HepG2 (cell line): Measurements from ENCODE around the gene CYSRT1. TPM values are rescaled to one million over a fixed set of nuclear protein-coding genes. Genes with fewer than 3 reads are reported as not detected.

Experiments
- ARHGAP35 ChIP-seq: sonication (generic); formaldehyde crosslinking; IDR thresholded peaks from 2 replicates; pipeline ENCODE4 v1.9.0; 2022; ENCODE audit warnings: mild to moderate bottlenecking, inconsistent platforms, moderate library complexity, missing genetic modification reagents, borderline replicate concordance
- BORCS8-MEF2B ChIP-seq: sonication (generic); formaldehyde crosslinking; IDR thresholded peaks from 2 replicates; pipeline ENCODE4 v1.8.0; 2022; ENCODE audit warnings: mild to moderate bottlenecking, missing genetic modification reagents
- DMAP1 ChIP-seq: IDR thresholded peaks from 2 replicates; pipeline ENCODE4 v1.6.1; 2016
- ETV5 ChIP-seq: IDR thresholded peaks from 2 replicates; pipeline ENCODE4 v1.6.1; 2018; ENCODE audit warnings: missing biosample characterization, missing genetic modification reagents, inconsistent platforms, borderline replicate concordance
- GPN1 ChIP-seq: sonication (generic); formaldehyde crosslinking; IDR thresholded peaks from 2 replicates; pipeline ENCODE4 v1.5.1; 2020; ENCODE audit warnings: missing genetic modification reagents, borderline replicate concordance
- KDM2A ChIP-seq: sonication (generic); formaldehyde crosslinking; IDR thresholded peaks from 2 replicates; pipeline ENCODE4 v1.4.0; 2020; ENCODE audit warnings: low read depth, missing genetic modification reagents, borderline replicate concordance
- MXI1 ChIP-seq: IDR thresholded peaks from 3 replicates; pipeline ENCODE4 v1.6.1; 2012; ENCODE audit warnings: low read depth, low read length, inconsistent platforms, borderline replicate concordance
- NBN ChIP-seq: fragments of 450-650 bp; conservative IDR thresholded peaks from 2 replicates; pipeline ENCODE4 v1.6.1; 2017
- POLR2A ChIP-seq, 2 experiments: IDR thresholded peaks; 2 replicates each; pipeline ENCODE4 v1.6.1; 2011; ENCODE audit warnings: low read depth in 2 of 2, low read length in 2 of 2, mild to moderate bottlenecking in 1 of 2, moderate library complexity in 1 of 2; ENCODE audit not compliant: insufficient read depth in 1 of 2
- PPARG ChIP-seq: conservative IDR thresholded peaks from 2 replicates; pipeline ENCODE4 v1.6.1; 2016; ENCODE audit warnings: missing biosample characterization, missing genetic modification reagents
- TP53 ChIP-seq: sonication (generic); formaldehyde crosslinking; conservative IDR thresholded peaks from 2 replicates; pipeline ENCODE4 v1.4.0; 2020; ENCODE audit warnings: missing genetic modification reagents
- ZNF124 ChIP-seq: sonication (generic); formaldehyde crosslinking; IDR thresholded peaks from 2 replicates; pipeline ENCODE4 v1.4.0; 2020; ENCODE audit warnings: missing genetic modification reagents
- ZNF501 ChIP-seq: sonication (generic); formaldehyde crosslinking; IDR thresholded peaks from 2 replicates; pipeline ENCODE4 v1.5.1; 2020; ENCODE audit warnings: mild to moderate bottlenecking, moderate library complexity, missing genetic modification reagents
- polyA plus RNA-seq, 8 experiments: library from polyadenylated mRNA; depleted of rRNA in 3 of 8; stranded (reverse) in 7 of 8; unstranded in 1 of 8; fragments of >200 nt; fragmentation: Illumina TruSeq in 4 of 8; extraction: Trizol in 4 of 8; gene quantifications; 2 replicates each; pipeline versions ENCODE4 v1.2.1 to v1.2.3, GENCODE V29; 2011 to 2016; ENCODE audit warnings: low read depth in 4 of 8, missing spikeins in 1 of 8, mixed read lengths in 1 of 8; ENCODE audit not compliant: insufficient read depth in 1 of 8
- total RNA-seq, 5 experiments: library from RNA; depleted of rRNA; stranded (reverse); fragments of >200 nt; fragmentation: Illumina TruSeq; extraction: Trizol; gene quantifications; 2 replicates each; pipeline ENCODE4 v1.2.3, GENCODE V29; 2016; ENCODE audit warnings: low read depth in 1 of 5
- TF ChIP-seq, protein P1 (sequence below): sonication (generic); formaldehyde crosslinking; IDR thresholded peaks from 2 replicates; pipeline ENCODE4 v1.4.0; 2020; ENCODE audit warnings: mild to moderate bottlenecking, missing genetic modification reagents
- TF ChIP-seq, protein P2 (sequence below): sonication (generic); formaldehyde crosslinking; IDR thresholded peaks from 2 replicates; pipeline ENCODE4 v1.4.0; 2020; ENCODE audit warnings: missing genetic modification reagents
- TF ChIP-seq, protein P3 (sequence below): sonication (generic); formaldehyde crosslinking; IDR thresholded peaks from 2 replicates; pipeline ENCODE4 v1.4.0; 2020; ENCODE audit warnings: missing genetic modification reagents, mild to moderate bottlenecking, borderline replicate concordance
- TF ChIP-seq, protein P4 (sequence below): fragments of 450-650 bp; IDR thresholded peaks from 2 replicates; pipeline ENCODE4 v1.6.1; 2017; ENCODE audit warnings: mild to moderate bottlenecking
- TF ChIP-seq, protein P5 (sequence below): sonication (generic); formaldehyde crosslinking; conservative IDR thresholded peaks from 2 replicates; pipeline ENCODE4 v1.8.0; 2022; ENCODE audit warnings: low read depth, missing genetic modification reagents
- TF ChIP-seq, protein P6 (sequence below): sonication (generic); IDR thresholded peaks from 2 replicates; pipeline ENCODE4 v1.6.1; 2016; ENCODE audit warnings: low read depth, borderline replicate concordance

CYSRT1 gene
- total and polyA plus RNA-seq, 2 of the 13 experiments (the other 11 are each of a cell fraction or from before 2014, with no cell fraction given), result 1.5 to 2.1 TPM

DNA sequence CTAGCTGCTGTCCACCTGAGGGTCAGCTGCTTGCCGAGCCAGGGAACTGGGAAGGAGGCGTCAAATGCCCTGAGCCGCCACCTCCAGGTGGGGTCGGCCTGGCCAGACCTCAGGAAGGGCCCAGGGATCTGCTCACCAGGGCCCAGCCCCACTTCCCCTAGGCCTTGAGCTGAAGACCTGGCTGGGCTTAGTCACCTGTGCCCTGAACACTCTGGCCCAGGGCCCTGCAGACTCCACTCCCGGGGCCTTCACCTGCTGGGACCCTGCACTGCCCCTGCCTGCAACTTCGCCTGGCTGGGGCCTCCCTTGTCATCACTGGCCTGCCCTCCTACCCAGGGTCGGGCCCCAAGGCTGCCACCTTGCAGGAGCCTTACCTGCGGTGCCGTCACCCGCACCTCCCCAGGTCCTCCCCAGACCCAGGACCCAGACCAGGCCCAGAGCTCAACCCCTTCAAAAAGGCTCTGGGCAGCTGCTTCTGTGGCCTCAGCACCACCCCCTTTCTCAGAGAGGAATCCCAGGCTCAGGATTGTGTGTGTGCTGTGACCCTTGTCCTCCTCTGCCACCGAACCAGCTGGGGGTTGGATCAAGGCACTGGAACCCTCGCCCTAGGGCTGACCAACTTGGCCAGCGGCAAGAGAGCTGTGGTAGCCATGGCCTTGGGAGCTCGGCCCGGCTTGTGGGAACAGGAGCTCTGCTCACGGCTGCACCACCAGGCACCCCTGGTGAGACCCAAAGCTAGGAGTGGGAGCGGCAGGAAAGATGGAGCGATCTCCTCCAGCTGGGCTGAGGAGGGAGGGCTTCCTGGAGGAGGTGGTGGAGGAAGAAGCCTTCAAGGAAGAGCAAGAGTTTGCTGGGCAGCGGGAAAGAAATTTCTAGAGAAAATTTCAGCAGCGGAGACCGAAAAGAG lies 29.0 kb downstream of the CYSRT1 start (continued):
- TF ChIP-seq, protein P1, sequence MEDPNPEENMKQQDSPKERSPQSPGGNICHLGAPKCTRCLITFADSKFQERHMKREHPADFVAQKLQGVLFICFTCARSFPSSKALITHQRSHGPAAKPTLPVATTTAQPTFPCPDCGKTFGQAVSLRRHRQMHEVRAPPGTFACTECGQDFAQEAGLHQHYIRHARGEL, result no peak
- 0 out of 2 replicates have a peak, but pooled peaks have one; percentile 27 for TF ChIP-seq ARHGAP35 (CRISPR knock-in tag)
- TF ChIP-seq NBN, result no peak
- TF ChIP-seq ZNF124 (CRISPR knock-in tag), result no peak
- TF ChIP-seq, protein P2, sequence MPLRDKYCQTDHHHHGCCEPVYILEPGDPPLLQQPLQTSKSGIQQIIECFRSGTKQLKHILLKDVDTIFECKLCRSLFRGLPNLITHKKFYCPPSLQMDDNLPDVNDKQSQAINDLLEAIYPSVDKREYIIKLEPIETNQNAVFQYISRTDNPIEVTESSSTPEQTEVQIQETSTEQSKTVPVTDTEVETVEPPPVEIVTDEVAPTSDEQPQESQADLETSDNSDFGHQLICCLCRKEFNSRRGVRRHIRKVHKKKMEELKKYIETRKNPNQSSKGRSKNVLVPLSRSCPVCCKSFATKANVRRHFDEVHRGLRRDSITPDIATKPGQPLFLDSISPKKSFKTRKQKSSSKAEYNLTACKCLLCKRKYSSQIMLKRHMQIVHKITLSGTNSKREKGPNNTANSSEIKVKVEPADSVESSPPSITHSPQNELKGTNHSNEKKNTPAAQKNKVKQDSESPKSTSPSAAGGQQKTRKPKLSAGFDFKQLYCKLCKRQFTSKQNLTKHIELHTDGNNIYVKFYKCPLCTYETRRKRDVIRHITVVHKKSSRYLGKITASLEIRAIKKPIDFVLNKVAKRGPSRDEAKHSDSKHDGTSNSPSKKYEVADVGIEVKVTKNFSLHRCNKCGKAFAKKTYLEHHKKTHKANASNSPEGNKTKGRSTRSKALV, result no peak; the same call in 1 of the 2 replicates
- TF ChIP-seq MXI1, result no peak
- TF ChIP-seq ZNF501 (CRISPR knock-in tag), result no peak
- TF ChIP-seq PPARG (CRISPR knock-in tag), result peak; percentile 48; the same call in 1 of the 2 replicates
- TF ChIP-seq KDM2A, result no peak; the same call in 1 of the 2 replicates
- no peak for TF ChIP-seq POLR2A (IDR thresholded peaks at IDR 0.05; ENCODE audit: insufficient read depth in 1 of 2, low read depth in 2 of 2, low read length in 2 of 2)
- TF ChIP-seq, protein P3, sequence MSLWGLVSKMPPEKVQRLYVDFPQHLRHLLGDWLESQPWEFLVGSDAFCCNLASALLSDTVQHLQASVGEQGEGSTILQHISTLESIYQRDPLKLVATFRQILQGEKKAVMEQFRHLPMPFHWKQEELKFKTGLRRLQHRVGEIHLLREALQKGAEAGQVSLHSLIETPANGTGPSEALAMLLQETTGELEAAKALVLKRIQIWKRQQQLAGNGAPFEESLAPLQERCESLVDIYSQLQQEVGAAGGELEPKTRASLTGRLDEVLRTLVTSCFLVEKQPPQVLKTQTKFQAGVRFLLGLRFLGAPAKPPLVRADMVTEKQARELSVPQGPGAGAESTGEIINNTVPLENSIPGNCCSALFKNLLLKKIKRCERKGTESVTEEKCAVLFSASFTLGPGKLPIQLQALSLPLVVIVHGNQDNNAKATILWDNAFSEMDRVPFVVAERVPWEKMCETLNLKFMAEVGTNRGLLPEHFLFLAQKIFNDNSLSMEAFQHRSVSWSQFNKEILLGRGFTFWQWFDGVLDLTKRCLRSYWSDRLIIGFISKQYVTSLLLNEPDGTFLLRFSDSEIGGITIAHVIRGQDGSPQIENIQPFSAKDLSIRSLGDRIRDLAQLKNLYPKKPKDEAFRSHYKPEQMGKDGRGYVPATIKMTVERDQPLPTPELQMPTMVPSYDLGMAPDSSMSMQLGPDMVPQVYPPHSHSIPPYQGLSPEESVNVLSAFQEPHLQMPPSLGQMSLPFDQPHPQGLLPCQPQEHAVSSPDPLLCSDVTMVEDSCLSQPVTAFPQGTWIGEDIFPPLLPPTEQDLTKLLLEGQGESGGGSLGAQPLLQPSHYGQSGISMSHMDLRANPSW (CRISPR knock-in tag), result no peak
- no peak for TF ChIP-seq DMAP1 (CRISPR knock-in tag)
- TF ChIP-seq BORCS8-MEF2B, result no peak
- TF ChIP-seq, protein P4, sequence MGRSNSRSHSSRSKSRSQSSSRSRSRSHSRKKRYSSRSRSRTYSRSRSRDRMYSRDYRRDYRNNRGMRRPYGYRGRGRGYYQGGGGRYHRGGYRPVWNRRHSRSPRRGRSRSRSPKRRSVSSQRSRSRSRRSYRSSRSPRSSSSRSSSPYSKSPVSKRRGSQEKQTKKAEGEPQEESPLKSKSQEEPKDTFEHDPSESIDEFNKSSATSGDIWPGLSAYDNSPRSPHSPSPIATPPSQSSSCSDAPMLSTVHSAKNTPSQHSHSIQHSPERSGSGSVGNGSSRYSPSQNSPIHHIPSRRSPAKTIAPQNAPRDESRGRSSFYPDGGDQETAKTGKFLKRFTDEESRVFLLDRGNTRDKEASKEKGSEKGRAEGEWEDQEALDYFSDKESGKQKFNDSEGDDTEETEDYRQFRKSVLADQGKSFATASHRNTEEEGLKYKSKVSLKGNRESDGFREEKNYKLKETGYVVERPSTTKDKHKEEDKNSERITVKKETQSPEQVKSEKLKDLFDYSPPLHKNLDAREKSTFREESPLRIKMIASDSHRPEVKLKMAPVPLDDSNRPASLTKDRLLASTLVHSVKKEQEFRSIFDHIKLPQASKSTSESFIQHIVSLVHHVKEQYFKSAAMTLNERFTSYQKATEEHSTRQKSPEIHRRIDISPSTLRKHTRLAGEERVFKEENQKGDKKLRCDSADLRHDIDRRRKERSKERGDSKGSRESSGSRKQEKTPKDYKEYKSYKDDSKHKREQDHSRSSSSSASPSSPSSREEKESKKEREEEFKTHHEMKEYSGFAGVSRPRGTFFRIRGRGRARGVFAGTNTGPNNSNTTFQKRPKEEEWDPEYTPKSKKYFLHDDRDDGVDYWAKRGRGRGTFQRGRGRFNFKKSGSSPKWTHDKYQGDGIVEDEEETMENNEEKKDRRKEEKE, result no peak
- no peak for TF ChIP-seq GPN1 (CRISPR knock-in tag)
- TF ChIP-seq, protein P5, sequence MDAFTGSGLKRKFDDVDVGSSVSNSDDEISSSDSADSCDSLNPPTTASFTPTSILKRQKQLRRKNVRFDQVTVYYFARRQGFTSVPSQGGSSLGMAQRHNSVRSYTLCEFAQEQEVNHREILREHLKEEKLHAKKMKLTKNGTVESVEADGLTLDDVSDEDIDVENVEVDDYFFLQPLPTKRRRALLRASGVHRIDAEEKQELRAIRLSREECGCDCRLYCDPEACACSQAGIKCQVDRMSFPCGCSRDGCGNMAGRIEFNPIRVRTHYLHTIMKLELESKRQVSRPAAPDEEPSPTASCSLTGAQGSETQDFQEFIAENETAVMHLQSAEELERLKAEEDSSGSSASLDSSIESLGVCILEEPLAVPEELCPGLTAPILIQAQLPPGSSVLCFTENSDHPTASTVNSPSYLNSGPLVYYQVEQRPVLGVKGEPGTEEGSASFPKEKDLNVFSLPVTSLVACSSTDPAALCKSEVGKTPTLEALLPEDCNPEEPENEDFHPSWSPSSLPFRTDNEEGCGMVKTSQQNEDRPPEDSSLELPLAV, result no peak
- TF ChIP-seq, protein P6, sequence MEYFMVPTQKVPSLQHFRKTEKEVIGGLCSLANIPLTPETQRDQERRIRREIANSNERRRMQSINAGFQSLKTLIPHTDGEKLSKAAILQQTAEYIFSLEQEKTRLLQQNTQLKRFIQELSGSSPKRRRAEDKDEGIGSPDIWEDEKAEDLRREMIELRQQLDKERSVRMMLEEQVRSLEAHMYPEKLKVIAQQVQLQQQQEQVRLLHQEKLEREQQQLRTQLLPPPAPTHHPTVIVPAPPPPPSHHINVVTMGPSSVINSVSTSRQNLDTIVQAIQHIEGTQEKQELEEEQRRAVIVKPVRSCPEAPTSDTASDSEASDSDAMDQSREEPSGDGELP, result peak; percentile 71; the same call in 1 of the 2 replicates
- no peak for TF ChIP-seq ETV5 (CRISPR knock-in tag)
- TF ChIP-seq TP53 (CRISPR knock-in tag), result no peak
